CD4-positive, alpha-beta T cell treated with Interleukin-17A for 1 hour (primary cell): Measurements from ENCODE around the gene RAB11FIP5.
A peak's percentile ranks its signal among the peaks of the same experiment; 100 is the strongest.
"Not testable (repeated sequence)": the region's sequence is repeated elsewhere in the genome, so short reads cannot be mapped to it uniquely, and the experiment has no call there.

Experiments used
- DNase-seq: peaks from one replicate; pipeline ENCODE4 v3.0.0-alpha.2; 2020

The RAB11FIP5 gene

GRCh38 chr2:73112913-73113854 lies at the start of gene RAB11FIP5:
TSS of gene RAB11FIP5 (minus strand) at chr2:73112948. CDS start at chr2:73112777, 171 bp downstream.
- peak; percentile 86 for DNase-seq

- DNase-seq, result peak; percentile 38
Measured at GRCh38 chr2:73156539-73157124, 43.9 kb upstream of the RAB11FIP5 start.

- no peak for DNase-seq
Measured at GRCh38 chr2:73142937-73143336, 30.2 kb upstream of the RAB11FIP5 start.

- no peak for DNase-seq
Measured at GRCh38 chr2:73141896-73142295, 29.1 kb upstream of the RAB11FIP5 start.

- no peak for DNase-seq
Measured at GRCh38 chr2:73135236-73135635, 22.5 kb upstream of the RAB11FIP5 start.

GRCh38 chr2:73134471-73134870 lies 21.7 kb upstream of the RAB11FIP5 start:
- no peak for DNase-seq

- DNase-seq, result no peak
Measured at GRCh38 chr2:73133566-73134197, 20.9 kb upstream of the RAB11FIP5 start.

GRCh38 chr2:73131807-73132206 lies 19.1 kb upstream of the RAB11FIP5 start:
- no peak for DNase-seq

- DNase-seq, result no peak
Measured at GRCh38 chr2:73130790-73131189, 18.0 kb upstream of the RAB11FIP5 start.

GRCh38 chr2:73128841-73129535 lies 16.2 kb upstream of the RAB11FIP5 start:
- DNase-seq, result no peak

GRCh38 chr2:73122536-73122935 lies 9.8 kb upstream of the RAB11FIP5 start:
- DNase-seq, result no peak

GRCh38 chr2:73119611-73120239 lies 7.0 kb upstream of the RAB11FIP5 start:
- not testable (repeated sequence) for DNase-seq

- DNase-seq, result no peak
Measured at GRCh38 chr2:73117441-73117840, 4.7 kb upstream of the RAB11FIP5 start.

- no peak for DNase-seq
Measured at GRCh38 chr2:73116182-73116960, 3.6 kb upstream of the RAB11FIP5 start.

- DNase-seq, result no peak
Measured at GRCh38 chr2:73114273-73114867, 1.6 kb upstream of the RAB11FIP5 start.

GRCh38 chr2:73112026-73112912 lies 479 bp downstream of the RAB11FIP5 start:
- DNase-seq, result peak; percentile 29

- no peak for DNase-seq
Measured at GRCh38 chr2:73111073-73112025, 1.4 kb downstream of the RAB11FIP5 start.

GRCh38 chr2:73110168-73111072 lies 2.3 kb downstream of the RAB11FIP5 start:
- no peak for DNase-seq
